22Rv1 (cell line): ENCODE measurements around the gene CLCF1.

Experiments
- H3K27ac ChIP-seq: fragments of 450-650 bp; 2 replicates; pipeline ENCODE4 v1.5.1; 2017
- ZFX ChIP-seq: fragments of 450-650 bp; IDR thresholded peaks from 2 replicates; pipeline ENCODE4 v1.6.1; 2017; ENCODE audit warnings: antibody characterized with exemption, borderline replicate concordance
- TF ChIP-seq, protein P1 (sequence below): fragments of 450-650 bp; IDR thresholded peaks from 2 replicates; pipeline ENCODE4 v1.5.1; 2017; ENCODE audit warnings: mild to moderate bottlenecking

The CLCF1 gene

DNA sequence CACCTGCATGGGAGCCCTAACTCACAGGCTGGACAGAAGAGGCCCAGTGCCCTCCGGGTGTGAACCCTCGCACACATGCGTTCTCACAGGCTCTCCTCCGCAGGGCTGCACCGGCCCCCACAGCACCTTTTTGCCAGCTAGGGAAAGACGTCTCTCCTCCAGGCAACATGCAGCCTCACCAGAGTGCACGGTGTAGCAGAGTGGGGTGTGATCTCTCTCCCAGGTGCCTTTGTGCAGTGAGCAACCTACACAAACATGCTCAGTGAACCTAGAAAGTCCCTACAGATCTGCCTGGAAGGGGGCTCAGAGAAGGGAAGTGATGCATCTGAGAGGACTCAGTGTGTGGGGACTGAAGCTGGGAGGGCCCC, 38.4 kb upstream of the CLCF1 start:
- H3K27ac ChIP-seq = no peak overlapping the region
- no peak for TF ChIP-seq ZFX
- TF ChIP-seq, protein P1, sequence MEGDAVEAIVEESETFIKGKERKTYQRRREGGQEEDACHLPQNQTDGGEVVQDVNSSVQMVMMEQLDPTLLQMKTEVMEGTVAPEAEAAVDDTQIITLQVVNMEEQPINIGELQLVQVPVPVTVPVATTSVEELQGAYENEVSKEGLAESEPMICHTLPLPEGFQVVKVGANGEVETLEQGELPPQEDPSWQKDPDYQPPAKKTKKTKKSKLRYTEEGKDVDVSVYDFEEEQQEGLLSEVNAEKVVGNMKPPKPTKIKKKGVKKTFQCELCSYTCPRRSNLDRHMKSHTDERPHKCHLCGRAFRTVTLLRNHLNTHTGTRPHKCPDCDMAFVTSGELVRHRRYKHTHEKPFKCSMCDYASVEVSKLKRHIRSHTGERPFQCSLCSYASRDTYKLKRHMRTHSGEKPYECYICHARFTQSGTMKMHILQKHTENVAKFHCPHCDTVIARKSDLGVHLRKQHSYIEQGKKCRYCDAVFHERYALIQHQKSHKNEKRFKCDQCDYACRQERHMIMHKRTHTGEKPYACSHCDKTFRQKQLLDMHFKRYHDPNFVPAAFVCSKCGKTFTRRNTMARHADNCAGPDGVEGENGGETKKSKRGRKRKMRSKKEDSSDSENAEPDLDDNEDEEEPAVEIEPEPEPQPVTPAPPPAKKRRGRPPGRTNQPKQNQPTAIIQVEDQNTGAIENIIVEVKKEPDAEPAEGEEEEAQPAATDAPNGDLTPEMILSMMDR = no peak

DNA sequence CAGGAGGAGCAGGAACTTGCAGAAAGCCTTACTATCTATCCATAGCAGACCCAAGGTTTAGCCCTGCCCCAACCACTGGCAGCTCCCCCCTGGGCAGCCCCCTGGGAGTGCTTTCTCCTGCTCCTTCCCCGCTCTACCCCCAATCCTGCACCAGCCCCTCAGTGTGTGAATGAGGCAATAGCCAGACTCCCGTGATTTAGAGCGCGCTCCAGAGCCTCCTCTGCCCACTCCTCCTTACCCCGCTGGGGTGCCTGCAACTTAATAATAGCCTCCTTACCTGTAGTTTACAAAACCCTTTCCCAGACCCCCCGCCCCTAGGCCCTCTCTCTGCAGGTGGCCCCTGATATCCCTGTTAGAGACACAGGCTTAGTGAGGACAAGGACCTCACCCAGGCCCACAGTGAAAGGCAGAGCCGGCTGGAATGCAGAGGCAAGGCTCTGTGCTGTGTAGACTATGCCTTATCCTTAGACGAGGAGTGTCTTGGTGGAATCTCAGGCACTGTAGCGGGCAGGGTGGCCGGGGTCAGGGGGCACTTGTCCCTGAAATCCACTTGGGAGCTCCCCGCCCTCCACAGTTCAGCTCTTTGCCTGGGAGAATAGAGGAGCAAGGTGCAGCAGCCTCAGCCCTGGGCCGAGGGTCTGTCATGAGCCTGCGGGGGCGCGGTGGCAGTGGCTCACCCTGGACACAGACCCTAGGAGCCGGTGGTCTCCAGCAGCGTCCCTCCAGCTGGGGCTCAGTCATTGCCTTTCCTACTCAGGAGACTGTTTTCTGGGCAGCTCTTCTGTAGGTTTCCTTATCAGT, 37.8 kb upstream of the CLCF1 start:
- H3K27ac ChIP-seq = no peak overlapping the region
- TF ChIP-seq, protein P1 = no peak
- no peak for TF ChIP-seq ZFX

DNA sequence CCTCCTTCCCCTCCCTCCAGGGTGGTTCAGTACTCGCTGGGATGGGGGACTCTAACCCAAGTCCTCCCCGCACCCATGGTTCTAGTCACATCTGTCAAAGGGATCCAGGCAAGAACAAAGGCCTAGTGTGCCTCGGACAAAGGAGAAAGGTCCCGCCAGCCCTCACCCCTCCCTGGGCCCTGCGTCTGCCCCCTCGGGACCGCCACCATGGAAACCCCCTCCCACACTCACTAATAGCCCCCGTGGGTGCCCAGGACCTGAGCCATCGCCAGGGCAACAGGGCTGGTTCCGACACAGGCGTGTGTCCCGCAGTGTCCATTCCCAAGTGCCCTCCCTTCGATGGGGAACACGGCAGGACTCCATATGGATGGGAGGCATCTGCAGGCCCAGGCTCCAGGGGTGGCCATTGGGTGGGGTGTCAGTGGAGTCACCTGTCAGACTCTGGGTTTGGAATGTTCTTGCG, 37.0 kb upstream of the CLCF1 start:
- H3K27ac ChIP-seq = no peak overlapping the region
- TF ChIP-seq, protein P1 = no peak
- no peak for TF ChIP-seq ZFX

DNA sequence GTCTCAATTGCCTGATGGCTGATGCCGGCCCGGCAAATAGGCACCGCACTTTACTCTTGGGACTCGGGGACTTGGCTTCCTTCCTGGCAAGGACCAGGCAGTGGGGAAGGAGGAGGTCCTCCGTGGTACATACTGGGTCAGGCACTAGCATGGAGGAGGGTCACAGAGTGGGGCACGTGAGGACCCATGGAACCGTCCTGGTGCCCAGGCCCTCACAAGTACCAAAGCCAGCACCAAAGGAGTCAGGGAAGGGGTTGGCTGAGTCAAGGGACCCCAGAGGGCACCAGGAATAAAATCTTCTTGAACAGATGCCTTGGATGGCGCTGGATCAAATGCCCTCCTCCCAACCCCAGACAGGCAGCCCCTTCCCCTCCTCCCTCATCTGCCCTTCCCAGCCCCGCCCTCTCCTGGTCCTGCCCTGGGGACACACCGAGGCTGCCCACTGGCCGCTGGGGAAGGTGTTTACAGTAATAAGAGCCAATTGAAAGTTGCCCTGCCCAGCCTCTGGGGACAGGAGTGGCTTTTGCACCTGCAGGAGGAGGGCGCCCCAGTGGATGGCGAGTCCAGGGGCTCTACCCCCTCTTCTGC, 36.5 kb upstream of the CLCF1 start:
- no peak overlapping the region for H3K27ac ChIP-seq
- no peak for TF ChIP-seq ZFX
- TF ChIP-seq, protein P1 = 0 out of 2 replicates have a peak, but pooled peaks have one; percentile 16

DNA sequence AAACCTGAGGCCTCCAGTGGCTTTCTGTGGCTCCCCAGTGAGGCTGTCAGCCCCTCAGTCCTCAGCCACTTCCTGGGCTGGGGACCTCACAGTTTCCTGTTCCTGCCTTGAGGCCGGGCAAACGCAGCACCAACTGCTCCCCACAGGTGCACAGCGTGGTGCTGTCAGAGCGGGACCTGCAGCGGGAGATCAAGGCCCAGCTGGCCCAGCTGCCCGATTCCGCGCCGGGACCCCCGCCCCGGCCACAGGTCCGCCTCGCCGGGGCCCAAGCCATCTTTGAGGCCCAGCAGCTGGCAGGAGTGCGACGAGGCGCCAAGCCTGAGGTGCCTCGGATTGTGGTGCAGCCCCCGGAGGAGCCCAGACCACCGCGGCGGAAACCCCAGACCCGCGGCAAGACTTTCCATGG, 35.9 kb upstream of the CLCF1 start:
- no peak overlapping the region for H3K27ac ChIP-seq
- TF ChIP-seq, protein P1 = no peak
- TF ChIP-seq ZFX = no peak

DNA sequence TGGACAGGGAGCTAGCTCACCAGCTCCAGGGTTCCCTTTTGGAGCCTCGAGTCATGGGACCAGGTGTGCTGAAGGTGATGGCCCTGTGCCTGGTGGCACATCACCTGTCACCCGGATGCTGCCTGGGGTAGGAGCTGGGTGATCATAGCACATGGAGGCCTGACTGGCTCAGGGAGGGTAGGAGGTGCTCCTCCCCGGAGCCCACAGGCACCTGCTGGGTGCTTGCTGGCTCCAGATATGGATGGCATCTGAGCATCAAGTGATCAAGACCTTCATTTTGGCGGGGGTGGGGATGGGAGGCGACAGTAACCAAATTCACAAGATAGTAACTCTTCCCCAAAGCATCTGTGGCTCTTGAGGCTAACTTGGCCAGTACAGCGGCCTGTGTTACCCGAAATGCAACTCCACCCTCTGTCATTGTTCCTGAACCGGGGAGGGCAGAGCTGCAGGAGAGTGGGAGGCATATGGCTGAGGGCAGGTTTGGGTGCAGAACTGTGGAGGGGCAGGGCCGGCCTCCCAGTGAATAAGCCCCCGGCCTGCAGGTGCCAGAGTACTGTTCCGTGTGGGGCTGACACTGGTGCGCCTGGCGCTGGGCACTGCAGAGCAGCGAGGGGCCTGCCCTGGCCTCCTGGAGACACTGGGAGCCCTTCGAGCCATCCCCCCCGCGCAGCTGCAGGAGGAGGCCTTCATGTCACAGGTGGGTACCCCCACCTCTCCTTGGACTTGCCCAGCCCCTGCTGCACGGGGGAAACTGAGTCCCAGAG, 35.2 kb upstream of the CLCF1 start:
- TF ChIP-seq, protein P1 = no peak
- TF ChIP-seq ZFX = no peak
- H3K27ac ChIP-seq = no peak overlapping the region

DNA sequence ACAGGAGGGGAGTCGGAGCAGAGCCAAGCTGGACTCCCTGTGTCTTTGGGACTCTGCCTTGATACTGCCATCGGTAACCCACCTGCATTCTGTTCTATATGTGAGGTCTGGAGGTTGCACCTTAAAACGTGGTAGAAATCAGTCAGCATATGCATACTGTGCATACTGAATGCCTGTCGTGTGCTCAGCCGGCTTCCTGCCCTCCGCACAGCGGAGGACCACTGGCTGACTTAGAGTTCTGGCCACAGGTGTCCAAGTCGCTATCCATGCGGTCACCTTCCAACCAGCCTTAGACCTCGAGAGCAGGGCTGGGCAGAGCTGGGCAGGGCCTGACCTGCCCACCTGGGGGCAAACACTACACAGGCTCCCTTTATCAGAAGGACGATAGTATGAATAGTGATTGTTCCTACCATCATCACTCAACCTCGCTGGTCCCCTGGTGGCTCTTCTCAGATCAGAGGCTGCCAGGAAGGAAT, 34.3 kb upstream of the CLCF1 start:
- H3K27ac ChIP-seq = no peak overlapping the region
- TF ChIP-seq ZFX = no peak
- TF ChIP-seq, protein P1 = no peak
